Suppressor macrophage treated with lipopolysaccharide for 4 hours (primary cell): ENCODE data around the gene TTC17.

Experiments
- DNase-seq: peaks from one replicate; pipeline ENCODE4 v3.0.0-alpha.2; 2020

TTC17 gene

DNA sequence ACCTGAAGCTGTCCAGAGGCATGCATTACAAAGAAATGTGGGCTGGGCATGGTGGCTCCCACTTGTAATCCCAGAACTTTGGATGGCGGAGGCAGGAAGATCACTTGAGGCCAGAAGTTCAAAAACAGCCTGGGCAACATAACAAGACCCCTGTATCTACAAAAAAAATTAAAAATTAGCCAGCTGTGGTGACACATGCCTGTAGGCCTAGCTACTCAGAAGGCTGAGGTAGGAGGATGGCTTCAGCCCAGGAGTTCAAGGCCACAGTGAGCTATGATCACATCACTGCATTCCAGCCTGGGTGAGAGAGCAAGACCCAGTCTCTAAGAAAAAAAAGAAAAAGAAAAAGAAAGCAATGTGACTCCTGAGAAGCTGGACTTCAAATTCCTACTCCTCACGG is 183.3 kb downstream of the TTC17 start:
- DNase-seq: no peak

DNA sequence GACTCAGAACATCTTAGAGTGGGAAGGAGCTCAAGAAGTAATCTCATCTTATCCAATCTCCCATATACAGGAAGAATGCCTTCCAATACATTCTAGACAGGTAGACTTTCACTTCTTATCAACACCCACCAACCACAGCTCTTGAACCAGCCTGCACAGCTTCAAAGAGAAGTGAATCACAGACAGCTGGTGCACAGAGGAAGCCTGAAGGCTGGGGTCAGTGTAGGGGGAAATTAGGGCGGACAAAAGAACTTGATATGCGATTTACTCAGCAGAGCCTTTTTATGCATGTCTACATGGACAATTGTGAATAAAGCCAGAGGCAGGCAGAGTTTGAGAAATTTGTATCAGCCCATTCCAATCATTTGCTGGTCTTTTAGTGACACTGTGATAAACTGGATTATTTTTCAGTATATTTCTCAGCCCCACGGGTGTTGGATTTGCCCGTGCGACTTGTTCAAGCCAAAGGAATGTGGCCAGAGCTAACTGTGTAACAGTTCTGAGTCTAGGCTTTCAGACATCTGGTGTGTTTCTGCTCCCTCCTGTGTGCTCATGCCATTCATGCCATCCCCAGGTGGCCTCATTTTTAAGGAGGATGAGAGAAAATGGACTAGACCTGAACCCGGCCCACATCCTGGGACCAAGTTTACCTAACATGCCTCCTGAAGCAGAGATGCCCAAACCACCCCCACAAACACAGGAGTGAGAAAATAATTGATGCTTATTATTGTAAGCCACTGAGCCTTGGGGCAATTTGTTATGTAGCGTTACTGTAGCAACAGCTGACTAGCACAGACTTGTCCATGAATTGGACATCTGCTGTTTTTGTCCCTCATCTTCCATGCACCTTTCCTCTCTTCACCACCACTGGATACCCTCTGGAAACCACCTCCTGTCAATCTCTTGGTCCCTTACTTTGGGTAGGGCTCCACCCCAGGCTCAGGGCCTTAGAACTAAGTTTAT is 184.3 kb downstream of the TTC17 start:
- no peak for DNase-seq
